ENCODE measurements around the gene ATG9A.

ATG9A gene

DNA sequence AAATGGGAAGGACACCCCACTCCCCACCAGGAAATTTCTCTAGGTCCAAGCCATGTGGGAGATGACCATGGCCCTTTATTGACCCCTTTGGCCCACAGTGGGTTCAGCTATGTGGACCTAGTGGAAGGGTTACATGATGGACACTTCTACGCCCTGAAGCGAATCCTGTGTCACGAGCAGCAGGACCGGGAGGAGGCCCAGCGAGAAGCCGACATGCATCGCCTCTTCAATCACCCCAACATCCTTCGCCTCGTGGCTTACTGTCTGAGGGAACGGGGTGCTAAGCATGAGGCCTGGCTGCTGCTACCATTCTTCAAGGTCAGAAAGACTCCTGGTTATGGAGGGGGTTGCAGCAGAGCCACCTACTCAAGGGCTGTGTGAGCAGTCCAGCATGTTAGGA, 17.1 kb upstream of the ATG9A start:
- peaks cover 3% of the 10 kb centered on the region; the same call in 1 of the 2 replicates for H3K79me2 ChIP-seq (ENCODE audit: insufficient read depth, low read length)
- peaks cover 3% of the 10 kb centered on the region; the same call in 1 of the 2 replicates for H3F3A ChIP-seq (ENCODE audit: insufficient read depth)
- H3K4me2 ChIP-seq (ENCODE audit: low read depth, low read length, poor library complexity, severe bottlenecking) = peak overlapping the region; percentile 72
- H2AFZ ChIP-seq (ENCODE audit: low read depth, low read length, severe bottlenecking) = no peak overlapping the region
- TF ChIP-seq CTCF (IDR thresholded peaks at IDR 0.05; ENCODE audit: insufficient read depth, low read length, poor library complexity, severe bottlenecking) (no peak), EZH2phosphoT487 (conservative IDR thresholded peaks at IDR 0.05; ENCODE audit: low read length) (no peak)
- H4K20me1 ChIP-seq (ENCODE audit: low read depth, low read length) = no peaks in the 10 kb centered on the region
- H3K36me3 ChIP-seq (ENCODE audit: low read length) = no peaks in the 10 kb centered on the region
- H3K9ac ChIP-seq (ENCODE audit: low read length) = no peak overlapping the region
- no peaks in the 10 kb centered on the region for H3K9me2 ChIP-seq (replicated peaks; ENCODE audit: insufficient read depth, low read length)
- no peaks in the 10 kb centered on the region for H3K9me3 ChIP-seq (ENCODE audit: insufficient read depth, low read length)
- H3K27me3 ChIP-seq (ENCODE audit: low read length) = no peaks in the 10 kb centered on the region
- no peak overlapping the region for H3K4me3 ChIP-seq (ENCODE audit: insufficient read depth, low read length, poor library complexity, severe bottlenecking)
- H3K27ac ChIP-seq (ENCODE audit: low read depth, low read length) = no peak overlapping the region

GRCh38 chr2:219245899-219246230, 16.4 kb upstream of the ATG9A start:
- TF ChIP-seq CTCF (IDR thresholded peaks at IDR 0.05; ENCODE audit: insufficient read depth, low read length, poor library complexity, severe bottlenecking) (no peak), EZH2phosphoT487 (conservative IDR thresholded peaks at IDR 0.05; ENCODE audit: low read length) (no peak)
- Histone ChIP-seq H3K9ac (ENCODE audit: low read length) (peak overlapping the region; percentile 85), H3K4me2 (ENCODE audit: low read depth, low read length, poor library complexity, severe bottlenecking) (peak overlapping the region; percentile 72), H2AFZ (ENCODE audit: low read depth, low read length, severe bottlenecking) (peak overlapping the region; percentile 93), H4K20me1 (ENCODE audit: low read depth, low read length) (no peaks in the 10 kb centered on the region), H3K79me2 (ENCODE audit: insufficient read depth, low read length) (peaks cover 3% of the 10 kb centered on the region; the same call in 1 of the 2 replicates), H3K4me3 (ENCODE audit: insufficient read depth, low read length, poor library complexity, severe bottlenecking) (peak overlapping the region; percentile 79), H3K9me2 (replicated peaks; ENCODE audit: insufficient read depth, low read length) (no peaks in the 10 kb centered on the region), H3K36me3 (ENCODE audit: low read length) (no peaks in the 10 kb centered on the region), H3K27ac (ENCODE audit: low read depth, low read length) (peak overlapping the region; percentile 38; the same call in 1 of the 2 replicates), H3F3A (ENCODE audit: insufficient read depth) (peaks cover 3% of the 10 kb centered on the region; the same call in 1 of the 2 replicates), H3K27me3 (ENCODE audit: low read length) (no peaks in the 10 kb centered on the region), H3K9me3 (ENCODE audit: insufficient read depth, low read length) (no peaks in the 10 kb centered on the region)

DNA sequence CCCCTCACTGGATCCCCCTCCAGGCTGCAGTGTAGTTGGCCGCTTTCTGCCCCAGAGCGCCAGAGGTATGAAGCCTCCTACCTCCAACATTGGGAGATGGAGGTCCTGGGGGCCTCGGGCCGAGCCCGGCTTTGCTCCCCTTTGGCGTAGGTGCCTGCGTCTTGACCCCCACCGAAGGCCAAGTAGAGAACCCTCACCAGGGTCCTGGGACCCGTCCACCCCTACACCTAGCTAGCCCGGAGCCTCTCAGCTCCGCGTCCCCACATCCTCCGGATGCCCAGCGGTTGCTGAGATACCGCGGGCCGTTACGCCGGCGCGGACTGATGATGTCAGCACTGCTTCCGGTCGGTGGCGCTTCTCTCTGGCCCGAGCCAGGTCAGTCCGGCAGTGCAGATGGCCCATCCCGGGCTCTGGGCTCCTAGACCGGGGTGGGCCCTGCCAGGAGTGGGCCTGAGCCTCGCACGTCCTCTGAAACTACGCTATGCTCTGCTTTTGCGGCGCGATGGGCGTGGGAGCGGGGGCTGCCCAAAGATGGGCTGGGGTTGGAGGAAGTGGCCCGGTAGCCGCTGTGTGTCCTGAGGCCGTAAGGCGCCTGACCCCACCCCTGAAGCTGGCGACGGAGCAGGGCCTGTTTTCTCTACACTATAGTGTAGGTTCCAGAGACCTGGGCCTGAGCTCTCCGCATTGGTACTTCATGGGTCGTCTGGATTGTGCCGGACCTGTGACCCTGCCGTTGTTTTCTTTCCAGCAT, 15.9 kb upstream of the ATG9A start, which contains the start of the genes GLB1L and STK16:
Gene GLB1L, minus strand, starts transcription at position 297 of the 751 bp plus-strand sequence. CDS start 1,871 bp downstream, outside the sequence.
Gene STK16, plus strand, starts transcription at position 332 of the 751 bp plus-strand sequence. CDS start 521 bp downstream, outside the sequence.
- Histone ChIP-seq H3K9me2 (replicated peaks; ENCODE audit: insufficient read depth, low read length) (no peaks in the 10 kb centered on the region), H3K27me3 (ENCODE audit: low read length) (no peaks in the 10 kb centered on the region), H3F3A (ENCODE audit: insufficient read depth) (peaks cover 3% of the 10 kb centered on the region; the same call in 1 of the 2 replicates), H3K4me2 (ENCODE audit: low read depth, low read length, poor library complexity, severe bottlenecking) (peak within 1 kb of the TSS; percentile 72), H3K27ac (ENCODE audit: low read depth, low read length) (peak within 1 kb of the TSS; percentile 38), H4K20me1 (ENCODE audit: low read depth, low read length) (no peaks in the 10 kb centered on the region), H3K9me3 (ENCODE audit: insufficient read depth, low read length) (no peaks in the 10 kb centered on the region), H2AFZ (ENCODE audit: low read depth, low read length, severe bottlenecking) (peak within 1 kb of the TSS; percentile 93), H3K79me2 (ENCODE audit: insufficient read depth, low read length) (peaks cover 3% of the 10 kb centered on the region; the same call in 1 of the 2 replicates), H3K4me3 (ENCODE audit: insufficient read depth, low read length, poor library complexity, severe bottlenecking) (peak within 1 kb of the TSS; percentile 79), H3K9ac (ENCODE audit: low read length) (peak within 1 kb of the TSS; percentile 85), H3K36me3 (ENCODE audit: low read length) (no peaks in the 10 kb centered on the region)
- no peak for TF ChIP-seq CTCF (IDR thresholded peaks at IDR 0.05; ENCODE audit: insufficient read depth, low read length, poor library complexity, severe bottlenecking)
- no peak for TF ChIP-seq EZH2phosphoT487 (conservative IDR thresholded peaks at IDR 0.05; ENCODE audit: low read length)

All from SU-DHL-6 (cell line).